Astrocyte (in vitro differentiated cells and primary cell): ENCODE measurements around the gene CADM1. TPM values are rescaled to one million over a fixed set of nuclear protein-coding genes. Genes with fewer than 3 reads are reported as not detected.

Source experiments
- DNase-seq: peaks from one replicate; pipeline ENCODE4 v3.0.0-alpha.2; 2010; ENCODE audit warnings: low read depth
- FAIRE-seq: peaks from 2 replicates; lab custom pipeline; 2011; peaks lifted over from hg19 to GRCh38; lab: Jason Lieb, UNC
- H2AFZ ChIP-seq: 2 replicates; pipeline ENCODE4 v1.6.0; 2012; ENCODE audit warnings: low read depth, low read length, inconsistent platforms
- H3K27ac ChIP-seq: 2 replicates; pipeline ENCODE4 v1.5.1; 2011; ENCODE audit warnings: low read depth, low read length, inconsistent platforms
- H3K27me3 ChIP-seq: 2 replicates; pipeline ENCODE4 v1.6.0; 2011; ENCODE audit warnings: low read length, inconsistent platforms; ENCODE audit not compliant: insufficient read depth
- H3K36me3 ChIP-seq: 2 replicates; pipeline ENCODE4 v1.5.1; 2011; ENCODE audit warnings: low read length, inconsistent platforms; ENCODE audit not compliant: insufficient read depth
- H3K4me1 ChIP-seq: 2 replicates; pipeline ENCODE4 v1.5.1; 2011; ENCODE audit warnings: low read length, inconsistent platforms; ENCODE audit not compliant: insufficient read depth
- H3K4me2 ChIP-seq: 2 replicates; pipeline ENCODE4 v1.6.0; 2012; ENCODE audit warnings: low read length, inconsistent platforms
- H3K4me3 ChIP-seq: 2 replicates; pipeline ENCODE4 v1.5.1; 2011; ENCODE audit warnings: low read depth, mild to moderate bottlenecking, low read length, inconsistent platforms; ENCODE audit not compliant: insufficient read depth
- H3K79me2 ChIP-seq: 2 replicates; pipeline ENCODE4 v1.6.0; 2012; ENCODE audit warnings: mild to moderate bottlenecking, low read length, inconsistent platforms; ENCODE audit not compliant: insufficient read depth
- H3K9ac ChIP-seq: 2 replicates; pipeline ENCODE4 v1.6.0; 2012; ENCODE audit warnings: mild to moderate bottlenecking, low read length, inconsistent platforms
- H3K9me3 ChIP-seq: 2 replicates; pipeline ENCODE4 v1.5.1; 2012; ENCODE audit warnings: low read depth, mild to moderate bottlenecking, low read length, inconsistent platforms; ENCODE audit not compliant: insufficient read depth
- H4K20me1 ChIP-seq: 2 replicates; pipeline ENCODE4 v1.6.0; 2012; ENCODE audit warnings: low read length, inconsistent platforms; ENCODE audit not compliant: insufficient read depth
- H3K27ac Mint-ChIP-seq: one replicate; pipeline ENCODE4 v1.8.0; 2021; ENCODE audit warnings: mild to moderate bottlenecking, mixed read lengths; ENCODE audit not compliant: unreplicated experiment
- H3K27me3 Mint-ChIP-seq: one replicate; pipeline ENCODE4 v1.8.0; 2021; ENCODE audit warnings: low read depth, mixed read lengths; ENCODE audit not compliant: unreplicated experiment
- H3K36me3 Mint-ChIP-seq: one replicate; pipeline ENCODE4 v1.8.0; 2021; ENCODE audit warnings: low read depth, mixed read lengths; ENCODE audit not compliant: unreplicated experiment
- H3K4me1 Mint-ChIP-seq: one replicate; pipeline ENCODE4 v1.8.0; 2021; ENCODE audit warnings: low read depth, mixed read lengths; ENCODE audit not compliant: unreplicated experiment
- H3K4me3 Mint-ChIP-seq: one replicate; pipeline ENCODE4 v1.8.0; 2021; ENCODE audit warnings: mild to moderate bottlenecking, moderate library complexity, mixed read lengths; ENCODE audit not compliant: unreplicated experiment
- H3K9me3 Mint-ChIP-seq: one replicate; pipeline ENCODE4 v1.8.0; 2021; ENCODE audit warnings: mild to moderate bottlenecking, mixed read lengths; ENCODE audit not compliant: unreplicated experiment
- CTCF ChIP-seq: IDR thresholded peaks from 2 replicates; pipeline ENCODE4 v1.5.1; 2011; ENCODE audit warnings: low read depth, mild to moderate bottlenecking, inconsistent platforms, low read length, moderate library complexity; ENCODE audit not compliant: insufficient read depth
- EZH2 ChIP-seq: IDR thresholded peaks from 2 replicates; pipeline ENCODE4 v1.6.1; 2012; ENCODE audit warnings: mild to moderate bottlenecking, low read length, inconsistent platforms; ENCODE audit not compliant: insufficient read depth
- total RNA-seq: library from RNA; stranded (reverse); gene quantifications from 2 replicates; pipeline ENCODE4 v1.2.1, GENCODE V29; 2021

The CADM1 gene
- total RNA-seq, 1 donor from 2014 or later, result 414 TPM

- Histone ChIP-seq H3K4me1 (peaks cover 20% of the 10 kb centered on the region), H3K9ac (no peak overlapping the region), H3K27me3 (no peaks in the 10 kb centered on the region), H3K79me2 (no peaks in the 10 kb centered on the region), H3K4me3 (no peak overlapping the region), H4K20me1 (no peaks in the 10 kb centered on the region), H3K9me3 (no peaks in the 10 kb centered on the region), H3K36me3 (no peaks in the 10 kb centered on the region), H3K4me2 (no peak overlapping the region), H3K27ac (no peak overlapping the region), H2AFZ (no peak overlapping the region)
- FAIRE-seq (no peak), DNase-seq (peak; percentile 49)
- H3K9me3 Mint-ChIP-seq, result no peaks in the 10 kb centered on the region
- H3K36me3 Mint-ChIP-seq, result peaks cover 6% of the 10 kb centered on the region
- peaks cover 59% of the 10 kb centered on the region for H3K4me1 Mint-ChIP-seq
- no peak overlapping the region for H3K4me3 Mint-ChIP-seq
- TF ChIP-seq EZH2 (no peak), CTCF (no peak)
- no peak overlapping the region for H3K27ac Mint-ChIP-seq
- H3K27me3 Mint-ChIP-seq, result no peaks in the 10 kb centered on the region
Observed at GRCh38 chr11:115197433-115197832, 306.8 kb downstream of the CADM1 start.

GRCh38 chr11:115197031-115197430 lies 307.2 kb downstream of the CADM1 start:
- Histone ChIP-seq H3K9me3 (no peaks in the 10 kb centered on the region), H3K27me3 (no peaks in the 10 kb centered on the region), H3K4me3 (no peak overlapping the region), H3K9ac (no peak overlapping the region), H3K36me3 (no peaks in the 10 kb centered on the region), H2AFZ (no peak overlapping the region), H3K79me2 (no peaks in the 10 kb centered on the region), H3K4me2 (no peak overlapping the region), H3K27ac (no peak overlapping the region), H4K20me1 (no peaks in the 10 kb centered on the region), H3K4me1 (peaks cover 20% of the 10 kb centered on the region)
- Mint-ChIP-seq H3K27me3 (no peaks in the 10 kb centered on the region), H3K9me3 (no peaks in the 10 kb centered on the region), H3K27ac (no peak overlapping the region), H3K36me3 (peaks cover 6% of the 10 kb centered on the region), H3K4me1 (peaks cover 58% of the 10 kb centered on the region), H3K4me3 (no peak overlapping the region)
- FAIRE-seq (no peak), DNase-seq (no peak)
- TF ChIP-seq EZH2 (no peak), CTCF (no peak)

- Mint-ChIP-seq H3K4me3 (no peak overlapping the region), H3K9me3 (no peaks in the 10 kb centered on the region), H3K4me1 (peaks cover 45% of the 10 kb centered on the region), H3K36me3 (peaks cover 9% of the 10 kb centered on the region), H3K27ac (no peak overlapping the region), H3K27me3 (no peaks in the 10 kb centered on the region)
- Histone ChIP-seq H3K9me3 (no peaks in the 10 kb centered on the region), H3K27me3 (no peaks in the 10 kb centered on the region), H3K4me3 (no peak overlapping the region), H3K79me2 (no peaks in the 10 kb centered on the region), H2AFZ (no peak overlapping the region), H3K27ac (no peak overlapping the region), H3K9ac (no peak overlapping the region), H3K4me2 (no peak overlapping the region), H3K4me1 (peaks cover 10% of the 10 kb centered on the region), H4K20me1 (no peaks in the 10 kb centered on the region), H3K36me3 (no peaks in the 10 kb centered on the region)
- FAIRE-seq (no peak), DNase-seq (no peak)
- TF ChIP-seq EZH2, result no peak
- no peak for TF ChIP-seq CTCF
Observed at GRCh38 chr11:115194802-115195110, 309.5 kb downstream of the CADM1 start.
